Measurements from ENCODE around the gene LSAMP. TPM values are rescaled to one million over a fixed set of nuclear protein-coding genes. Genes with fewer than 3 reads are reported as not detected.

Gene LSAMP
- total RNA-seq, 1 donor from 2014 or later: 1.1 TPM

GRCh38 chr3:116276675-116277074 lies 168.6 kb downstream of the LSAMP start:
- TF ChIP-seq CTCF (IDR thresholded peaks at IDR 0.05): no peak
- H3K27ac Mint-ChIP-seq (ENCODE audit: unreplicated experiment): no peak overlapping the region

GRCh38 chr3:116270056-116270455 lies 175.2 kb downstream of the LSAMP start:
- DNase-seq (ENCODE audit: low spot score): no peak
- no peaks in the 10 kb centered on the region for H3K9me3 Mint-ChIP-seq (ENCODE audit: low read depth)
- TF ChIP-seq CTCF (IDR thresholded peaks at IDR 0.05): no peak
- no peaks in the 10 kb centered on the region for H3K36me3 Mint-ChIP-seq (ENCODE audit: low read depth)
- no peak overlapping the region for H3K27ac Mint-ChIP-seq (ENCODE audit: unreplicated experiment)
- no peaks in the 10 kb centered on the region for H3K4me1 Mint-ChIP-seq (ENCODE audit: low read depth)
- no peak overlapping the region for H3K4me3 Mint-ChIP-seq (ENCODE audit: unreplicated experiment)
- H3K27me3 Mint-ChIP-seq (ENCODE audit: low read depth): no peaks in the 10 kb centered on the region

More at GRCh38 chr3:116276675-116277074, 168.6 kb downstream of the LSAMP start:
- no peaks in the 10 kb centered on the region for H3K4me1 Mint-ChIP-seq (ENCODE audit: low read depth)
- no peaks in the 10 kb centered on the region for H3K9me3 Mint-ChIP-seq (ENCODE audit: low read depth)
- DNase-seq (ENCODE audit: low spot score): no peak
- no peaks in the 10 kb centered on the region for H3K27me3 Mint-ChIP-seq (ENCODE audit: low read depth)
- no peaks in the 10 kb centered on the region for H3K36me3 Mint-ChIP-seq (ENCODE audit: low read depth)
- no peak overlapping the region for H3K4me3 Mint-ChIP-seq (ENCODE audit: unreplicated experiment)

GRCh38 chr3:116267116-116267515 lies 178.2 kb downstream of the LSAMP start:
- H3K27ac Mint-ChIP-seq (ENCODE audit: unreplicated experiment): no peak overlapping the region
- no peaks in the 10 kb centered on the region for H3K36me3 Mint-ChIP-seq (ENCODE audit: low read depth)
- H3K9me3 Mint-ChIP-seq (ENCODE audit: low read depth): no peaks in the 10 kb centered on the region
- H3K27me3 Mint-ChIP-seq (ENCODE audit: low read depth): no peaks in the 10 kb centered on the region
- TF ChIP-seq CTCF (IDR thresholded peaks at IDR 0.05): no peak
- DNase-seq (ENCODE audit: low spot score): no peak
- peaks cover 2% of the 10 kb centered on the region for H3K4me1 Mint-ChIP-seq (ENCODE audit: low read depth)
- no peak overlapping the region for H3K4me3 Mint-ChIP-seq (ENCODE audit: unreplicated experiment)

- H3K4me1 Mint-ChIP-seq (ENCODE audit: low read depth): peaks cover 2% of the 10 kb centered on the region
- no peaks in the 10 kb centered on the region for H3K9me3 Mint-ChIP-seq (ENCODE audit: low read depth)
- no peak for DNase-seq (ENCODE audit: low spot score)
- no peak overlapping the region for H3K27ac Mint-ChIP-seq (ENCODE audit: unreplicated experiment)
- TF ChIP-seq CTCF (IDR thresholded peaks at IDR 0.05): no peak
- H3K4me3 Mint-ChIP-seq (ENCODE audit: unreplicated experiment): no peak overlapping the region
- no peaks in the 10 kb centered on the region for H3K27me3 Mint-ChIP-seq (ENCODE audit: low read depth)
- no peaks in the 10 kb centered on the region for H3K36me3 Mint-ChIP-seq (ENCODE audit: low read depth)
Measured at GRCh38 chr3:116265976-116266584, 179.2 kb downstream of the LSAMP start.

GRCh38 chr3:116265320-116265695 lies 180.0 kb downstream of the LSAMP start:
- H3K27me3 Mint-ChIP-seq (ENCODE audit: low read depth): no peaks in the 10 kb centered on the region
- no peak for DNase-seq (ENCODE audit: low spot score)
- no peaks in the 10 kb centered on the region for H3K36me3 Mint-ChIP-seq (ENCODE audit: low read depth)
- no peak overlapping the region for H3K27ac Mint-ChIP-seq (ENCODE audit: unreplicated experiment)
- no peaks in the 10 kb centered on the region for H3K9me3 Mint-ChIP-seq (ENCODE audit: low read depth)
- TF ChIP-seq CTCF (IDR thresholded peaks at IDR 0.05): no peak
- no peak overlapping the region for H3K4me3 Mint-ChIP-seq (ENCODE audit: unreplicated experiment)
- peaks cover 2% of the 10 kb centered on the region for H3K4me1 Mint-ChIP-seq (ENCODE audit: low read depth)
